K562 (cell line): ENCODE results near the gene COL5A3. TPM values are rescaled to one million over a fixed set of nuclear protein-coding genes. Genes with fewer than 3 reads are reported as not detected.

Experiments
- ATAC-seq: fragments of 200-7000 bp; cut with Tn5 transposase; 3 replicates; pipeline ENCODE4 v1.9.1; 2020; ENCODE audit warnings: moderate library complexity
- BruUV-seq: library from RNA; stranded (reverse); fragments of 400-500 nt; replicated peaks from 2 replicates; lab custom pipeline; 2021; lab: Mats Ljungman, UMichigan
- CTCF ChIA-PET: fragments of 300-600 bp; formaldehyde crosslinking; extraction: SDS; loops from one replicate; lab custom pipeline; 2021; ENCODE audit warnings: low intra/inter-chr PET ratio; lab: Yijun Ruan, JAX
- POLR2A ChIA-PET: fragments of 300-600, 350-650 bp; sonication (Branson Sonifier 250); formaldehyde crosslinking; extraction: SDS; loops from one replicate; lab custom pipeline; 2021; ENCODE audit warnings: antibody characterized with exemption, inconsistent platforms; lab: Yijun Ruan, JAX
- DNase-seq, 4 experiments: peaks; one replicate each; pipeline versions ENCODE4 v3.0.0 to v3.0.0-alpha.2; 2011 to 2018; ENCODE audit warnings: low spot score in 3 of 4, mixed read lengths in 3 of 4; ENCODE audit errors: extremely low read depth in 1 of 4
- FAIRE-seq: peaks from 2 replicates; lab custom pipeline; 2011; peaks lifted over from hg19 to GRCh38; lab: Jason Lieb, UNC
- H2AFZ ChIP-seq: 2 replicates; pipeline ENCODE4 v1.6.0; 2011; ENCODE audit warnings: low read depth, low read length, control low read depth, inconsistent platforms
- H3K27ac ChIP-seq: fragments of 200-600 bp; 3 replicates; pipeline ENCODE4 v1.8.0; 2011; ENCODE audit warnings: low read depth, mild to moderate bottlenecking, control low read depth, inconsistent platforms, low read length, moderate library complexity, mixed read lengths; ENCODE audit errors: extremely low read depth
- H3K27me3 ChIP-seq, 2 experiments: fragments of 300-600 bp in 1 of 2; 2 replicates in 1 of 2; 3 replicates in 1 of 2; pipeline versions ENCODE4 v1.6.0 to v1.8.0; 2011; ENCODE audit warnings: inconsistent platforms in 2 of 2, low read length in 2 of 2, mild to moderate bottlenecking in 1 of 2, mixed read lengths in 1 of 2, moderate library complexity in 1 of 2; ENCODE audit not compliant: control insufficient read depth in 2 of 2, insufficient read depth in 2 of 2
- H3K36me3 ChIP-seq: fragments of 300-600 bp; 3 replicates; pipeline ENCODE4 v1.8.0; 2011; ENCODE audit warnings: mild to moderate bottlenecking, low read length, inconsistent platforms; ENCODE audit not compliant: control insufficient read depth, insufficient read depth
- H3K4me1 ChIP-seq, 2 experiments: fragments of 200-600 bp in 1 of 2; replicated peaks in 1 of 2; 2 replicates in 1 of 2; 3 replicates in 1 of 2; pipeline versions ENCODE4 v1.5.1 to v1.8.0; 2011; ENCODE audit warnings: inconsistent platforms in 2 of 2, low read length in 2 of 2, mild to moderate bottlenecking in 1 of 2, mixed read lengths in 1 of 2, moderate library complexity in 1 of 2; ENCODE audit not compliant: control insufficient read depth in 2 of 2, insufficient read depth in 2 of 2
- H3K4me2 ChIP-seq: 2 replicates; pipeline ENCODE4 v1.6.1; 2011; ENCODE audit warnings: low read length, control low read depth, inconsistent platforms, mixed read lengths; ENCODE audit not compliant: insufficient read depth
- H3K4me3 ChIP-seq: fragments of 200-600 bp; sonication (generic), shearing (Covaris generic); 2 replicates; pipeline ENCODE4 v1.5.1; 2016; ENCODE audit warnings: control low read depth, inconsistent platforms
- H3K79me2 ChIP-seq: fragments of 200-600 bp; 3 replicates; pipeline ENCODE4 v1.8.0; 2011; ENCODE audit warnings: low read length, inconsistent platforms; ENCODE audit not compliant: control insufficient read depth, insufficient read depth
- H3K9ac ChIP-seq, 2 experiments: 2 replicates each; pipeline versions ENCODE4 v1.6.0 to v1.6.1; 2011; ENCODE audit warnings: low read depth in 2 of 2, low read length in 2 of 2, control low read depth in 1 of 2, inconsistent platforms in 1 of 2, mild to moderate bottlenecking in 1 of 2, mixed read lengths in 1 of 2; ENCODE audit not compliant: insufficient read depth in 1 of 2
- H3K9me1 ChIP-seq: one replicate; pipeline ENCODE4 v1.6.0; 2011; ENCODE audit warnings: inconsistent platforms, mild to moderate bottlenecking, low read length, moderate library complexity; ENCODE audit not compliant: control insufficient read depth, insufficient read depth
- H3K9me3 ChIP-seq: replicated peaks from 2 replicates; pipeline ENCODE4 v1.5.1; 2011; ENCODE audit warnings: low read depth, low read length, inconsistent platforms; ENCODE audit not compliant: control insufficient read depth, insufficient read depth
- H4K20me1 ChIP-seq: replicated peaks from 2 replicates; pipeline ENCODE4 v1.6.1; 2011; ENCODE audit warnings: low read length, inconsistent platforms, mixed read lengths; ENCODE audit not compliant: control insufficient read depth, insufficient read depth
- ATF7 ChIP-seq: fragments of 450-650 bp; IDR thresholded peaks from 2 replicates; pipeline ENCODE4 v1.7.1; 2014; ENCODE audit warnings: mild to moderate bottlenecking, moderate library complexity
- ELF1 ChIP-seq: fragments of 200-800 bp; sonication (Bioruptor generic); IDR thresholded peaks from 2 replicates; pipeline ENCODE4 v1.6.1; 2016; ENCODE audit warnings: missing genetic modification characterization, missing compliant biosample characterization
- MTA1 ChIP-seq: fragments of 450-650 bp; IDR thresholded peaks from 2 replicates; pipeline ENCODE4 v1.6.1; 2017; ENCODE audit warnings: borderline replicate concordance
- YY1 ChIP-seq, 3 experiments: IDR thresholded peaks; 2 replicates each; pipeline ENCODE4 v1.6.1; 2011; ENCODE audit warnings: low read length in 2 of 3, mild to moderate bottlenecking in 2 of 3, moderate library complexity in 2 of 3, borderline replicate concordance in 1 of 3, control low read depth in 1 of 3, low read depth in 1 of 3; ENCODE audit not compliant: insufficient read depth in 3 of 3, insufficient replicate concordance in 2 of 3, control insufficient read depth in 1 of 3, insufficient read length in 1 of 3; ENCODE audit errors: extremely low read depth in 1 of 3
- ZBTB34 ChIP-seq: fragments of 250-450 bp; sonication (Bioruptor Pico); IDR thresholded peaks from 2 replicates; pipeline ENCODE4 v1.8.0; 2021; ENCODE audit warnings: mild to moderate bottlenecking, moderate library complexity
- ZNF316 ChIP-seq: fragments of 450-650 bp; IDR thresholded peaks from 2 replicates; pipeline ENCODE4 v1.6.1; 2016
- ZNF354B ChIP-seq: fragments of 250-450 bp; sonication (Bioruptor Pico); IDR thresholded peaks from 2 replicates; pipeline ENCODE4 v1.4.0; 2020
- ZNF583 ChIP-seq: fragments of 250-450 bp; sonication (Bioruptor Pico); IDR thresholded peaks from 2 replicates; pipeline ENCODE4 v1.4.0; 2020
- WGBS: fragments of 100-300 bp; shearing (Covaris generic); methylation state at CpG from one replicate; pipeline ENCODE4 v1.1.6; 2016; ENCODE audit warnings: low coverage, mixed read lengths; ENCODE audit not compliant: insufficient coverage; ENCODE audit errors: missing lambda C conversion rate; 5-methylcytosine and 5-hydroxymethylcytosine counted together
- in situ Hi-C: fragments of 300-500 bp; cut with MboI; formaldehyde crosslinking; loops from 4 replicates; pipeline ENCODE4 v1.15.0; 2018; ENCODE audit warnings: inconsistent platforms, mixed read lengths
- intact Hi-C: fragments of 100-400 bp; cut with micrococcal nuclease; formaldehyde crosslinking; loops from 2 replicates; pipeline ENCODE4 v1.14.2; 2022
- polyA plus RNA-seq, 8 experiments: library from polyadenylated mRNA; depleted of rRNA in 4 of 8; stranded (reverse) in 5 of 8; unstranded in 3 of 8; fragments of >200 nt; fragmentation: Nextera tagmentation in 2 of 8; fragmentation: Illumina TruSeq in 1 of 8; extraction: Ambion mirVana in 2 of 8; extraction: Trizol in 1 of 8; gene quantifications; 2 replicates each; pipeline versions ENCODE4 v1.2.1 to v1.2.3, GENCODE V29; 2011 to 2014; ENCODE audit warnings: inconsistent platforms in 1 of 8, missing spikeins in 1 of 8
- total RNA-seq, 7 experiments: library from RNA; depleted of rRNA in 6 of 7; stranded (reverse); fragments of >200 nt in 6 of 7; fragmentation: Illumina TruSeq in 2 of 7; extraction: Trizol in 2 of 7; gene quantifications; 2 replicates each; pipeline versions ENCODE4 v1.2.1 to v1.2.3, GENCODE V29; 2011 to 2021; ENCODE audit warnings: low replicate concordance in 1 of 7
- TF ChIP-seq, protein P1 (sequence below): fragments of 200-400 bp; formaldehyde crosslinking; IDR thresholded peaks from 2 replicates; pipeline ENCODE4 v1.6.1; 2017; ENCODE audit warnings: mild to moderate bottlenecking, low read depth, low read length, moderate library complexity

Gene COL5A3
- total and polyA plus RNA-seq, 9 of the 15 experiments (the other 6 are each of a cell fraction or from before 2014, with no cell fraction given) = 0.01 to 0.02 TPM; not detected in 7

- Histone ChIP-seq H3K27ac (no peak overlapping the region), H3K9me3 (no peaks in the 10 kb centered on the region), H3K9ac (peak overlapping the region in 1 of 2 experiments; percentile 58; a peak in 1 of 4 replicates), H3K4me2 (no peak overlapping the region), H4K20me1 (no peaks in the 10 kb centered on the region), H3K4me1 (peaks cover 0 to 4% of the 10 kb centered on the region in 2 experiments; a peak in 2 of 5 replicates), H2AFZ (no peak overlapping the region), H3K27me3 (peaks cover 2 to 13% of the 10 kb centered on the region in 2 experiments; a peak in 2 of 5 replicates), H3K9me1 (peaks cover 4% of the 10 kb centered on the region), H3K4me3 (no peak overlapping the region), H3K36me3 (no peaks in the 10 kb centered on the region), H3K79me2 (no peaks in the 10 kb centered on the region)
- CTCF ChIA-PET = interaction anchor here (0.5 to 3.8 kb wide), 3 partner anchors 68 to 414 kb away, joined by 3 to 12 read pairs (median 4); no protein-coding TSS in a partner anchor
- in situ Hi-C loops = loop anchor here (5.0 kb wide), 1 partner anchor 65 kb away; the partner anchor contains the start of gene OLFM2
- WGBS = 2% methylated on average over 6 of the region's 6 CpGs
- FAIRE-seq = no peak
- POLR2A ChIA-PET = interaction anchor here (1.0 to 2.1 kb wide), 2 partner anchors 11 to 15 kb away, joined by 4 to 6 read pairs; no protein-coding TSS in a partner anchor
- ATAC-seq = peak; percentile 77
- intact Hi-C loops = no loop called here
- peak; percentile 32 to 54 (median 50) for DNase-seq
- BruUV-seq = no TSS peak
- TF ChIP-seq ELF1 (tag) = no peak
- TF ChIP-seq ZBTB34 (CRISPR knock-in tag) = no peak
- peak; percentile 74 for TF ChIP-seq ZNF316
- no peak for TF ChIP-seq YY1 (IDR thresholded peaks at IDR 0.05; ENCODE audit: borderline replicate concordance in 1 of 3, control insufficient read depth in 1 of 3, extremely low read depth in 1 of 3, insufficient read depth in 3 of 3, insufficient read length in 1 of 3, insufficient replicate concordance in 2 of 3, low read depth in 1 of 3, low read length in 2 of 3)
- no peak for TF ChIP-seq ATF7
- no peak for TF ChIP-seq ZNF354B (CRISPR knock-in tag)
- TF ChIP-seq, protein P1, sequence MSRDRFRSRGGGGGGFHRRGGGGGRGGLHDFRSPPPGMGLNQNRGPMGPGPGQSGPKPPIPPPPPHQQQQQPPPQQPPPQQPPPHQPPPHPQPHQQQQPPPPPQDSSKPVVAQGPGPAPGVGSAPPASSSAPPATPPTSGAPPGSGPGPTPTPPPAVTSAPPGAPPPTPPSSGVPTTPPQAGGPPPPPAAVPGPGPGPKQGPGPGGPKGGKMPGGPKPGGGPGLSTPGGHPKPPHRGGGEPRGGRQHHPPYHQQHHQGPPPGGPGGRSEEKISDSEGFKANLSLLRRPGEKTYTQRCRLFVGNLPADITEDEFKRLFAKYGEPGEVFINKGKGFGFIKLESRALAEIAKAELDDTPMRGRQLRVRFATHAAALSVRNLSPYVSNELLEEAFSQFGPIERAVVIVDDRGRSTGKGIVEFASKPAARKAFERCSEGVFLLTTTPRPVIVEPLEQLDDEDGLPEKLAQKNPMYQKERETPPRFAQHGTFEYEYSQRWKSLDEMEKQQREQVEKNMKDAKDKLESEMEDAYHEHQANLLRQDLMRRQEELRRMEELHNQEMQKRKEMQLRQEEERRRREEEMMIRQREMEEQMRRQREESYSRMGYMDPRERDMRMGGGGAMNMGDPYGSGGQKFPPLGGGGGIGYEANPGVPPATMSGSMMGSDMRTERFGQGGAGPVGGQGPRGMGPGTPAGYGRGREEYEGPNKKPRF = no peak
- TF ChIP-seq ZNF583 (CRISPR knock-in tag) = no peak
- no peak for TF ChIP-seq MTA1
These were observed 8.4 kb downstream of the COL5A3 start for GRCh38 chr19:10001899-10002298.
